Measurements from ENCODE around the gene ARPC2. TPM values are rescaled to one million over a fixed set of nuclear protein-coding genes. Genes with fewer than 3 reads are reported as not detected.

Gene ARPC2
- total RNA-seq, 1 experiment from 2014 or later, result 273 TPM

GRCh38 chr2:218252509-218253231 lies 35.7 kb downstream of the ARPC2 start:
- Histone ChIP-seq H4K20me1 (ENCODE audit: insufficient read depth) (no peaks in the 10 kb centered on the region), H3K36me3 (ENCODE audit: low read depth) (peaks cover 29% of the 10 kb centered on the region), H3K27ac (no peak overlapping the region), H3K9me2 (ENCODE audit: insufficient read depth) (no peaks in the 10 kb centered on the region), H3K4me3 (no peak overlapping the region), H3K4me1 (replicated peaks; ENCODE audit: insufficient read depth) (no peaks in the 10 kb centered on the region), H3K79me2 (ENCODE audit: low read depth) (no peaks in the 10 kb centered on the region), H2AFZ (no peak overlapping the region), H3K9me3 (ENCODE audit: insufficient read depth, low read depth) (no peaks in the 10 kb centered on the region), H3K27me3 (ENCODE audit: insufficient read depth, low read depth) (no peaks in the 10 kb centered on the region), H3F3A (ENCODE audit: insufficient read depth, low read depth) (peaks cover 18% of the 10 kb centered on the region), H3K4me2 (no peak overlapping the region)
- intact Hi-C loops (cut with micrococcal nuclease; ENCODE audit: unreplicated experiment), result no loop called here
- ChIA-PET CTCF (interaction anchor here (0.6 kb wide), 1 partner anchor 454 kb away, joined by 3 read pairs; no protein-coding TSS in a partner anchor), POLR2A (ENCODE audit: unreplicated experiment) (no interaction called here)
- TF ChIP-seq CTCF (conservative IDR thresholded peaks at IDR 0.05) (no peak), EZH2 (IDR thresholded peaks at IDR 0.05; ENCODE audit: low read depth) (no peak)
- DNase-seq, result no peak
- no TSS peak for BruUV-seq (replicated peaks)

GRCh38 chr2:218253232-218253625 lies 36.2 kb downstream of the ARPC2 start:
- BruUV-seq (replicated peaks), result no TSS peak
- POLR2A ChIA-PET (ENCODE audit: unreplicated experiment), result no interaction called here
- H2AFZ ChIP-seq, result no peak overlapping the region
- intact Hi-C loops (cut with micrococcal nuclease; ENCODE audit: unreplicated experiment), result no loop called here
- no peak for TF ChIP-seq CTCF (conservative IDR thresholded peaks at IDR 0.05)
- H3K9me3 ChIP-seq (ENCODE audit: insufficient read depth, low read depth), result no peaks in the 10 kb centered on the region
- peaks cover 26% of the 10 kb centered on the region for H3K36me3 ChIP-seq (ENCODE audit: low read depth)
- no peaks in the 10 kb centered on the region for H4K20me1 ChIP-seq (ENCODE audit: insufficient read depth)
- H3K4me2 ChIP-seq, result no peak overlapping the region
- H3K9me2 ChIP-seq (ENCODE audit: insufficient read depth), result no peaks in the 10 kb centered on the region
- no peak for DNase-seq
- no peaks in the 10 kb centered on the region for H3K4me1 ChIP-seq (replicated peaks; ENCODE audit: insufficient read depth)
- no peak overlapping the region for H3K27ac ChIP-seq
- H3F3A ChIP-seq (ENCODE audit: insufficient read depth, low read depth), result peaks cover 18% of the 10 kb centered on the region
- CTCF ChIA-PET, result interaction anchor here (0.6 kb wide), 1 partner anchor 454 kb away, joined by 3 read pairs; no protein-coding TSS in a partner anchor
- no peak overlapping the region for H3K4me3 ChIP-seq
- no peaks in the 10 kb centered on the region for H3K79me2 ChIP-seq (ENCODE audit: low read depth)
- no peaks in the 10 kb centered on the region for H3K27me3 ChIP-seq (ENCODE audit: insufficient read depth, low read depth)

- H3K4me1 ChIP-seq (replicated peaks; ENCODE audit: insufficient read depth), result no peaks in the 10 kb centered on the region
- no peak overlapping the region for H3K27ac ChIP-seq
- CTCF ChIA-PET, result interaction anchor here (0.6 kb wide), 1 partner anchor 469 kb away, joined by 3 read pairs; no protein-coding TSS in a partner anchor
Measured at GRCh38 chr2:218255446-218255845, 38.5 kb downstream of the ARPC2 start.

More at GRCh38 chr2:218255446-218255845, 38.5 kb downstream of the ARPC2 start:
- Histone ChIP-seq H3K9me2 (ENCODE audit: insufficient read depth) (no peaks in the 10 kb centered on the region), H3K9me3 (ENCODE audit: insufficient read depth, low read depth) (no peaks in the 10 kb centered on the region), H3K4me2 (no peak overlapping the region), H4K20me1 (ENCODE audit: insufficient read depth) (no peaks in the 10 kb centered on the region), H3K79me2 (ENCODE audit: low read depth) (no peaks in the 10 kb centered on the region), H2AFZ (no peak overlapping the region), H3K27me3 (ENCODE audit: insufficient read depth, low read depth) (no peaks in the 10 kb centered on the region), H3K4me3 (no peak overlapping the region), H3F3A (ENCODE audit: insufficient read depth, low read depth) (peaks cover 24% of the 10 kb centered on the region), H3K36me3 (ENCODE audit: low read depth) (peaks cover 10% of the 10 kb centered on the region; the same call in 1 of the 2 replicates)
- intact Hi-C loops (cut with micrococcal nuclease; ENCODE audit: unreplicated experiment), result loop anchor here (5.0 kb wide), 1 partner anchor 68 kb away; no protein-coding TSS in a partner anchor
- POLR2A ChIA-PET (ENCODE audit: unreplicated experiment), result no interaction called here
- BruUV-seq (replicated peaks), result no TSS peak
- no peak for TF ChIP-seq CTCF (conservative IDR thresholded peaks at IDR 0.05)
- no peak for DNase-seq
